ENCODE measurements around the gene SDF2L1.
"Not testable (repeated sequence)": the region's sequence is repeated elsewhere in the genome, so short reads cannot be mapped to it uniquely, and the experiment has no call there.

SDF2L1 gene

DNA sequence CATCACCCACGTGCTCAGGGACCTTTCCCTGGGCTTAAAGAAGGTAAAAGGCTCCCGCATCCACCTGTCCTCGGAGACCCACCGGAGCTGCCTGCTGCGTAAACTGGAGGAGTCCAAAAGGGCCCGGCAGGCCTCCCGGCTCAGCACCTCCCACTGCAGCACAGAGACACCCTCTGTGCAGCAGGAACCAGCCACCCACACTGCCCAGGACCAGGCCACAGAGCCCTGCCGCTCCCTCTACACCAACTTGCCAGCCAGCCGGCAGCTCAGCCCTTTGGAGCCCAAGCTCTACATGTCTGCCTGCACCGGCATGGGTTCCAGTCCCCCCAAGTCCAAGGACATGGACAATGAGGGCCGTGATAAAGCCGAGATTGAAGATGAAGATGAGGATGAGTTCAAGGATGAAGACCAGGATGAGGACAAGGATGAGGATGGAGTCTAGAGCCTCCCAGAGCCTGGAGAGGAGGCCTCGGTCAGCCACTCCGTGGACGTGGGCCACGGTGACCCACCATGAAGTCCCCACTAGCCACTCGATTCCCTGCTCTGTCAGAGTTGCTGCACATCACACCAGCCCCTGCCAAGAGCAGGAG, 5.4 kb upstream of the SDF2L1 start:
- DNase-seq (ENCODE audit: low read depth), result no peak

DNA sequence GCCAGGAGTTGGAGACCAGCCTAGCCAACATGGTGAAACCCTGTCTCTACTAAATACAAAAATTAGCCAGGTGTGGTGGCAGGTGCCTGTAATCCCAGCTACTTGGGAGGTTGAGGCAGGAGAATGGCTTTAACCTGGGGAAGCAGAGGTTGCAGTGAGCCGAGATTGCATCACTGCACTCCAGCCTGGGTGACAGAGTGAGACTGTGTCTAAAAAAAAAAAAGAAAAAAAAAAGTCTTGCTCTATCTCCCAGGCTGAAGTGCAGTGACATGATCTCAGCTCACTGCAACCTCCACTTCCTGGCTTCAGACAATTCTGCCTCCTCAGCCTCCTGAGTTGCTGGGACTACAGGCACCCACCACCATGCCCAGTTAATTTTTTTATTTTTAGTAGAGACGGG, 4.7 kb upstream of the SDF2L1 start:
- not testable (repeated sequence) for DNase-seq (ENCODE audit: low read depth)

DNA sequence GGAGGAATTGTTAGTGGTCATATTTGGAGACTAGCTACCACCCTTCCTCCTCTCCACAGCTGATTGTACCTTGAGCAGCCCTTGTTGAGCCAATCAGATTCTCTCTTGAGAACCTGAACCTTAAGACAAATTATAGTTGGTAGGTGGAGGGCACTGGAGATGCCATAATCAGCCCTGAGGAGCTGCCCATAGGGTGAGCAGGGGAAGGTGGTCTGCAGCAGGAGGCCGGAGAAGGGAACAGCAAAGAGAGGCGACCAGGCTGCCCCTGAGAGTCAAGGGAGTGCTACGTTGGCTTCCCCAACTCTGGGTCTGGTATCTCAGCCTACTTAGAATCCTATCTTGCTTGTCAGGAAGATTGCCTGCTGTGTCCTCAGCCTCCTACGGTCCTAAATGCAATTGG, 2.7 kb upstream of the SDF2L1 start:
- DNase-seq (ENCODE audit: low read depth), result no peak

DNA sequence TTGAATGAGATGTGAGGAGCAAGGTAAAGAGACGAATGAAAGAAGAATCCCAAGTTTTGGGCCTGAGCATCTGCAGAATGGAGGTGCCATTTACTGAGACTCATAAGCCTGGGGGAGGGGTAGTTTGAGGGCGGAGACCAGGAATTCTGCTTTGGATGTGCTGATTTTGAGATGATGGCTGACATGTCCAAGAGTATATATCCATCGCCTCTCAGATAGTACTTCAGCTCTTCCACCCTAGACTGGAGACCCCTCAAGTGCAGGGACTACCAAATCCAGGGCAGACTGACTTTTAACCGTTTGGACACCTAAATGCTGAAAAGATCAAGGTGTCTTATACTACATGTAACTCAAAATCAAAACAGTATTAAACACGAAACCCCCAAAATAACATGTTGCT, 1.3 kb upstream of the SDF2L1 start:
- no peak for DNase-seq (ENCODE audit: low read depth)

DNA sequence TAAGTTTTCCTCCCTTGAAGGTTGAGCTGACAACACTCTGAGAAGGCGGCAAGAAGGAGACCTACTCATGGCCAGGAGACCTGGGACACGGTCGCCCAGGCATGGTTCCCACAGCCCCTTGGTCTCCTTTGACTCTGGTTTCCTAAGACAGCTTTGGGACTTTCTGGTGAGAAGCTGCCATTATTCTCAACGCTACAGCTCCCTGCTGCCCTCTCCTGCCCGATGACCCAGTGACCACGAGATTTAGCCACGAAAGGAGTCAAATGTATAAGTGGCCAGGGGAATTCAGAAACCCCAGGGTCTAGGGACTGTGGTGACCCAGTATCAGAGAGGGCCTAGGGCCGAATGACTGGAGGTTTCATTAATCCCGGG, 699 bp upstream of the SDF2L1 start:
- DNase-seq (ENCODE audit: low read depth), result no peak

DNA sequence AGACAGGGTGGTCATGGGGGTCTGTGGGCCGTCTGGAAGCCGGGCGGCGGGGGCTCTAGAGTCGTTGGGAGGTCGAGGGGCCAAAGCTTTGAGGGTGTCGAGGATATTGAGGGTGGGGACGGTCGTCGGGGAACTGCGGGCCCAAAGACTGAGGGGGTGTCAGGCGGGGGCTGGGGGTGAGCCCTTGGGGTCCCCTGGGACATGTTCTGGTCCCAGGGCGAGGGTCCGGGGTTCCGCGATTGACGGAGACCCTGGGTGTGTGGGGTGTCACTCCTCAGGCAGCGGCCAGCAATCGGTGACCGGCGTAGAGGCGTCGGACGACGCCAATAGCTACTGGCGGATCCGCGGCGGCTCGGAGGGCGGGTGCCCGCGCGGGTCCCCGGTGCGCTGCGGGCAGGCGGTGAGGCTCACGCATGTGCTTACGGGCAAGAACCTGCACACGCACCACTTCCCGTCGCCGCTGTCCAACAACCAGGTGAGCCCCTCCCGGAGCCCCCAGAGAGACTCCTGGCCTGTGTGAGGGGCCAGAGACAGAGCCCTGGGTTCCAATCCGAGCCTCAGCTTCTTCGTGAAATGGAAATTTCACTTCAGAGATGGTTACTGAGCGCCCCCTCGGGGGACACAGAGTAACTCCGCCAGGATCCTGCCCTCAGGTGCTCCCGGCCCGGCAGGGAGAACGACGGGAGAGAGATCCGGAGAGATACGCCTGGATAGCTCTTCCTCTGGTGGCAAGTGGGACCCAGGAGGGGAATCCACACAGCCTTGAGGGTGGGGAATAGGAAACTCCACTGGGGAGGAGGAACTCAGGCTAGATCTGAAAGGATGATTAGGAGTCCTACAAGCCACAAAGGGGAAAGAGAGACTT, 714 bp downstream of the SDF2L1 start:
- DNase-seq (ENCODE audit: low read depth), result peak; percentile 23

DNA sequence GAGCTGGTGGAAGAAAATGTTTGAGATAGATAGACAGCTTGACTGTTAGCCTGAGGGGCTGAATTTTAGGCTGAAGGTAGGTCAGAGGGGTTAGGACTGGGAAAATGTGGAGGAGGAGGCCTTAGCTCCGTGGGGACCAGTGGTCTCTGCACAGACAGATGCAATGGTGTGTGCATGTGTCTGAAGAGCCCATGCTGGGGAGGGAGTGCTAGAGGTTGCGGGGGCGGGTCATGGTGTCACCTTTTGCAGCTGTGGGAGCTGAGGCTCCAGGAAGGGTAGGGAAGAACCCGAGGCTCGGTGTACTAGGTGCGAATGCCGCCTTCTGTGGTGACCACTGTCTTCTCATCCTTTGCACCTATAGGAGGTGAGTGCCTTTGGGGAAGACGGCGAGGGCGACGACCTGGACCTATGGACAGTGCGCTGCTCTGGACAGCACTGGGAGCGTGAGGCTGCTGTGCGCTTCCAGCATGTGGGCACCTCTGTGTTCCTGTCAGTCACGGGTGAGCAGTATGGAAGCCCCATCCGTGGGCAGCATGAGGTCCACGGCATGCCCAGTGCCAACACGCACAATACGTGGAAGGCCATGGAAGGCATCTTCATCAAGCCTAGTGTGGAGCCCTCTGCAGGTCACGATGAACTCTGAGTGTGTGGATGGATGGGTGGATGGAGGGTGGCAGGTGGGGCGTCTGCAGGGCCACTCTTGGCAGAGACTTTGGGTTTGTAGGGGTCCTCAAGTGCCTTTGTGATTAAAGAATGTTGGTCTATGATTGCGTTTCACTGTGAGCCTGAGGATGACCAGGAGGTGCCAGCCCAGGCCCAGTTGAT, 1.6 kb downstream of the SDF2L1 start:
- no peak for DNase-seq (ENCODE audit: low read depth)

DNA sequence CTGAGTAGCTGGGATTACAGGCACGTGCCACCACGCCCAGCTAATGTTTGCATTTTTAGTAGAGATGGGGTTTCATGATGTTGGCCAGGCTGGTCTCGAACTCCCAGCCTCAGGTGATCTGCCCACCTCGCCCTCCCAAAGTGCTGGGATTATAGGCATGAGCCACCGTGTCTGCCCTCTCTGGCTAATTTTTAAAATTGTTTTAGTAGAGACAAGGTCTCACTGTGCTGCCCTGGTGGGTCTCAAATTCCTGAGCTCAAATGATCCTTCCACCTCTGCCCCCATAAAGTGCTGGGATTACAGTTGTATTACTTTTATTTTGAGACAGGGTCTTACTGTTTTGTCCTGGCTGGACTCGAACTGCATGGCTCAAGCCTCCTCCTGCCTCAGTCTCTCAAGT, 3.4 kb downstream of the SDF2L1 start:
- not testable (repeated sequence) for DNase-seq (ENCODE audit: low read depth)

DNA sequence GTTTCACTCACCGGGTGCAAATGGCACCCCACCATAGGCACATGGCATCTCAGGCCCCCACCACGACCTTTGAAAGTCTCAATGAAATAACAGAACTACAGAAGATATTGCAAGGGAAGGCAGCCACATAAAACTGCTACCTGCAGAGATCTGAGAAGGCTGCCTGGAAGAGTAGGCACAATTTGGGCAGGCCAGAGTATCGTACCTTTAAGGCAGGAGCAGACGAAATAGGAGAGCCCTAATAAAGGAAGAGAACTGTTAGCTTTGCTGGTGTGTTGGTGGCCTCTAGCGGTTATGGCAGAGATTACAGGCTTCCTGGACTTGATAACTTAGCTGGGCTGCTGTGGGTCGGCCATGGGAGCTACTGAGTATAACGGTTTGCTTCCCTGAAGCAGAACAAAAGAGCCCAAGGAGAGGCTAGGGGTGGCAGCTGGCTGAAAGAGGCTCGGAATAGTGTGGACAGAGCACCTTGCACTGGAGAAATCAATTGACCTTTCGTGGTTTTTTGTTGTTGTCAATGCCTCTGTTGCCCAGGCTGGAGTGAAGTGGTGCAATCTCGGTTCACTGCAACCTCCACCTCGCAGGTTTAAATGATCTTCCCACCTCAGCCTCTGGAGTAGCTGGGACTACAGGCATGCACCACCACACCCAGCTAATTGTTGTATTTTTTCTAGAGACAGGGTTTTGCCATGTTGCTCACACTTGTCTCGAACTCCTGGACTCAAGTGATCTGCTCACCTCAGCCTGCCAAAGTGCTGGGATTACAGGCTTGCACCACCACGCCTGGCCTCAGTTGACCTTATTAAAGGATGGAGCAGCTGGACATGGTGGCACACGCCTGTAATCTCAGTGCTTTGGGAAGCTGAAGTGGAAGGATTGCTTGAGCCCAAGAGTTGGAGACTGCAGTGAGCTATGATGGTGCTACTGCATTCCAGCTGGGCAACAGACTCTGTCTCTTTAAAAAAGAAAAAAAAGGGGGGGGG, 4.8 kb downstream of the SDF2L1 start:
- DNase-seq (ENCODE audit: low read depth), result peak; percentile 56

DNA sequence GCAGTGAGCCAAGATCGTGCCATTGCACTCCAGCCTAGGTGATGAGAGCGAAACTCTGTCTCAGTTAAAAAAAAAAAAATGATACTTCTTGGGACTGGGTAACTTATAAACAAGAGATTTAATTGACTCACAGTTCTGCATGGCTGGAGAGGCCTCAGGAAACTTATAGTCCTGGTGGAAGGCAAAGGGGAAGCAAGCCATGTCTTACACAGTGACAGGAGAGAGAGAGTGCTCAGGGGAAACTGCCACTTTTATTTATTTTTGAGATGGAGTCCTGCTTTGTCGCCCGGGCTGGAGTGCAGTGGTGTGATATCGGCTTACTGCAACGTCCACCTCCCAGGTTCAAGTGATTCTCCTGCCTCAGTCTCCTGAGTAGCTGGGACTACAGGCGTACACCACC, 8.2 kb downstream of the SDF2L1 start:
- no peak for DNase-seq (ENCODE audit: low read depth)

DNA sequence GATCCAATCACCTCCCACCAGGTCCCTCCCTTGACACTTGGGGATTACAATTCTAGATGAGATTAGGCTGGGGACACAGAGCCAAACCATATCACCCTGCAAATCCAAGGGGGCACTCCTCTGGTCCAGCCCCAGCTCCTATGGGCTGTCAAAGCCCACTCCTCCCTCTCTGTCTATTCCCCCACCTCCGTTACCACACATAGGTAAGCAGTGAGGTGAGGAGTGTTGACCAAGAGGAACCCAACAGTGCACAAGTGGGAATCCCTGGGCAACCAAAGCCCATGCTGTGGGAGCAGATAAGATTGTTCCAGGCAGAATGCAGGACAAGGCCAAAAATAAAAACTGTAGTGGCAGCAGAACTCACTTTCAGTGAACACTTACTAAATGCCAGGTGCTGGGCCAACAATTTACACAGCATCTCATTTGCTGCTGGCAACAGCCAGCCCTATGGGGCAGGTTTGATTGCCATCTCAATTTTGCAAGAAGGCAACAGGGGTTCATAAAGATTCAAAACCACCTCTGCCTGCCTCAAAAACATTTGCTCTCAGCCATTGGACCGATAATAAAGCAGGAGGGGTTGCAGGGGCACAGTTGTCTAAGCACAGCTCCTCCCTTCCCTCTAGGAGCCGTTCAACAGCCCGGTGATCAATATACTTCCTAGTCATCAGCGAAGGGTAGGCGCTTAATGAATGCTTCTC, 8.9 kb downstream of the SDF2L1 start:
- DNase-seq (ENCODE audit: low read depth), result no peak

DNA sequence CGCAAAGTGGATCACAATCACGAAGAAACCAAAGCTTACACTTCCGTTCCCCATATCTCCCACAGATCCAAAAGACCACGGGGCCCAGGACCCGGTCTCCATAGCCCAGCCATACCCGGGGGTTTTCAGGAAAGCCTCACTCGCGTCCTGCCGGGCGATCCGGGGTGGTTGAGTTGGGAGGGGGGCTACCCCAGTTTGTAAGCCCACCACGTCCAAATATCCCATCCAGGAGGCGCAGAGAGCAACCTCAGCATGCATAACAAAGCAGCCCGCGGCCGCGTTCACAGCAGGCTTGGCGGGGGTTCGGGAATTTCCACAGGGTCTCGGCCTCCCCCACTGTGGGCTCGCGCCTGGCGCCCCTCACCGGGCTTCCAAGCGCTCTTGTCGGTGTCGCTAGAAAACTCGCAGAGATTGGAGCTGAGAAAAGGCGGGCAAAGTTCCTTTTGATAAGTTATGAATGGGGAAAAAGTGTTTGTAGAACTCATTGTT, 9.5 kb downstream of the SDF2L1 start:
- DNase-seq (ENCODE audit: low read depth), result no peak

DNA sequence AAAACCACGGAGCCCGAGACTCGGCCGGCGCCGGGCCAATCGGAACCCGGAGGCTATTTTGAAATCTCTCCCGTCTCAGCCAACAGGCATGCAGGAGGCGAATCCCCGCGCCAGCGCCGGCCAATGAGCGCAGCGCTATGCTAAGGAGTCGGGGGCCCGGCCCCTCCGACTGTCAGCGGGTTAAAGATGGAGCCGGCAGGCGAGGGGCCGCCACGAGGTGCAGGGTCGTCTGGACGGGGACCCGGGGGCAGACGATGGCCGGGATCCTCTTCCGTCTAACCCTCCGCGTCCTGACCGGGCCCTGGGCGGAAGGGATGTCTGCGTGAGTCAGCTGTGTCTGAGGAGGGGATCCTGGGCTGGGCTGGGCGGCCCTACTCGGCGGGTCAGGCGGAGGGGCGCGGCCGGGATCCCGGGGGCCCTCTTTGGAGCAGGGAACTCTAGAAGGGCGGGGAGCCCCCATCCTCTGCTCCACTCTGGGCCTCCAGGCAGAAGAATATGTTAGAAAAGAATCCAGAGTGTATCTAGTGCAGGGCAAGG, 10.0 kb downstream of the SDF2L1 start:
- DNase-seq (ENCODE audit: low read depth), result peak; percentile 67

DNA sequence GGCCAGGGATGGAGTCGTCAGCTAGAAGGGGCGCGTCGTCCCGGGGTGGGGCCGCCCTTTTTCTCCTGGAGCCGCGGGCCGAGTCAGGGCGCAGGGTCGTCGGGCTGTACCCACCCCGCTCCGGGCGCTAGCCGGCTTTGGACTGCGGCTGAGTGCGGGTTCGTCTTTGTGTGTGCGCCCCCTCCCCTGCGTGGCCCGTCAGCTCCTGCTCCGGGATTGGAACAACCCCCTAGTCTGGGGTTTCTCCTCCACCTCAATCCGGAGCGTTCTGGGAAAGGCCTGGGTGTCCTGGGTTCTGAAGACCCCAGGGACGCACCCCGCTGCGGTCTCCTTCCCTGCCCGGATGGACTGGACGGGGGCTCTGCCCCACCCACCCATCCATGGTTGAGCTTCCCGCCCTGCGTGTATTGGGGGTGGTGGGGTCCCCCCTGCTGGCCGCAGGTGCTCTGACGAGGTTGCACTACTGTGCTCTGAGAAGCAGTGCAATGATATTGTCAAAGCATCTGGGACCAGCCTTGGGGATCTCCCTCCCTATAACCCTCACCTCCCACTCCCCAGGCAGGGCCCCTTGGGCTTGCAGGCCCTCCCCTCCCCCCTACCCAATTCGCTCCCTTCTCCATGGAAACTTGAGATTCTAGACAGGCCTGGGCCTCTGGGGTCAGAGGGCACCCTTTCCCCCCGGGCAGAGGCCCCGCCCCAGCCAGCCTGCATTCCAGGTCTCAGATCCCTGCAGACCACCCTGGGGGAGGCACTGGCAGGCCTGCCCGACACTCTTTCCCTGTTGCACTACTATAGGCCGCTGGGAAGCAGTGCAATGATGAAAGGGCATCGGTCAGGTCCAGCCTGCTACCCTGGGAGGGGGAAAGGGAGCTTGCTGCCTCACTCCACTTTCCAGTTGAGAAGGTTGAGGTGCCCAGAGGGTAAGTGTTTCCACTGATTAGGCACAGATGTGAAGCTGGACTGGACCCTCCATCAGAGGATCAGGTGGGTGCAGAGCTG, 10.7 kb downstream of the SDF2L1 start:
- DNase-seq (ENCODE audit: low read depth), result no peak

DNA sequence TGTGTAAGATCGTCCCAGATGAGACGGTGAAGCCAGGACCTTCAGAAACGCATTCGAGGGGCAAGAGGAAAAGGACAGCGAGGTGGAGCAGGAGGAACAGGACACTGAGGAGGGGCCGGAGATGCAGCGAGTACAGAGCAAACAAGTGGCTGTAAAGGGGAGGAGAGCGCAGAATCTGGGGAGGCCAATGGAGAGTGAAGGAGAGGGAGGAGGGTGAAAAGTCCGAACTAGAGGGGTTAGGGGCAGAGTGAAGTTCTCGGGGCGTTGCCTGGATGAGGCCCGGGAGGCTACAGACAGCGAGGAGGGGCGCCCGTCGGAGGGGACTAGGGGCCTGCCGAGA, 14.9 kb downstream of the SDF2L1 start:
- no peak for DNase-seq (ENCODE audit: low read depth)

DNA sequence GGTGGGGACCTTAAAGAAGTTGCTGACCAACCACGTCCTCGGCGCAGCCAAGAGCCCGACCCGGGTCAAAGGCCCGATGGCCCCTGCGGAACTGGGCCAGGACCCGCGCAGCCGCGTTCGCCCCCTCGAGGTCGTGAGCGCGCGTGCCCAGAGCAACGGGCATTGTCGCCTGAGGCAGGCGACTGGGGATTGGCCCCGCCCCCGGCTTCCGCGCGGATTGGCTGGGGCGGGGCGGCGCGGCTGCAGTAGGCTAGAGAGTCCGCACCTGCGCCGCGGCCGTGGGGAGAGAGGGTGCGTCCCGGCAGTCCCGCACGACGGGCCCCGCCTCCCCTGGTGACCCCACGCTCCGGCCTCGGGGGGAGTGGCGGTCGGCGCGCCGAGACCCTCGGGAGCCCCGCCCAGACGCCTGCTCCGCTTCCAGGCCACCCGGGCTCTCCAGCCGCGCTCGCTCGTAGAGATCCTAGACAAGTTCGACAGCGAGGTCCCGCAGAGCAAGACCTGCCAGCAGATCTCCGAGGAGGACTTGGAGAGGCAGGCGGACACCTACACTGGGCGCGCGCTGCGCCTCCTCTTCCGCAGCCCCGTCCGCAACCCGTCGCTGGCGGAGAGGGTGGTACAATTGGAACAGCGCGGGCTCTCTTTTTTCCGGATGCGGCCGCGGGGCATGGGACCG, 15.4 kb downstream of the SDF2L1 start:
- peak; percentile 67 for DNase-seq (ENCODE audit: low read depth)

DNA sequence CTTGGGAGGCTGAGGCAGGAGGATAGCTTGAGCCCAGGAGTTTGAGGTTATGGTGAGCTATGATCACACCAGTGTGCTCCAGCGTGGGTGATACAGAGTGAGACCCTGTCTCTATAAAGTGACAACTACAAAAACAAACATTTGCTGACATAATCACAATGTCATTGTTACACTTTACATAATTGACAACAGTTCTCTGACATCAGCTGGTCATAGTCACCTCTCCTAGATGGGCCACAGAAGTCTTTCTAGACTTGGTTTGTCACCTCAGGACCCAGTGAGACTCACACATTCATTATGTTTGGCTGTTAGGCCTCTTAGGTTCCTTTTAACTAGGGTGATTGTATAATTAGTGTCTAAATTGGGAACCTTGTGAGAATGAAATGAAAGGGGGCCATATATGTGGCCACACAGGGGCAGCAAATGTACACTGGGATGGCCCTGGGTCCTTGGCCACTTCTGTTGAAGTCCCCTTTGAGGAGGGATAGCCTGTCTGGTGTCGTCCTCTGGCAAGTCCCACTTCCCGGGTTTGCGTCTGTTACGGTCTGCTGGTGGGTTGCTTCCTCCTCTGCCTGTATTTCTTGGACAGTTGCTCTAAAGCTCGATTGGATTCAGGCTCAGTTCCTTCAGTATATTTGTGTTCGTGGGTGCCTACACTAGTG, 17.9 kb downstream of the SDF2L1 start:
- DNase-seq (ENCODE audit: low read depth), result no peak

DNA sequence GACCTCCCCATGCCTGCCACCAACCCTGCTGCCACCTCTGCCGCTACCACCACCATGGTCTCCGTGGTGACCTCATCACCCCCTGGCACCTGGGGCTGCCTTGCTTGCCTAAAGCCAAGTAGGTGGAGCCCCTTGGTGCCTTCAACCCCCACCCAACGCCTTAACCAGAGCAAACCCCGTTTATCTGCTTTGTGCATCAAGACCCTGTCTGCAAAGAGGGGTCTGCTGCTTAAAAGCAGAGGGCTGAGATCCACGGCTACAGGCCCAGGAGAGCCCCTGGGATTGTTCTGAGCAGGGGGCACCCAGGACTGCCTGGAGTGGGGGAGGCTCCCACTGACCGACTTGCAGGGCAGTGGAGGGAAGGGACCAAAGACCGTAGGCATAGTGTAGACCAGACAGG, 18.8 kb downstream of the SDF2L1 start:
- DNase-seq (ENCODE audit: low read depth), result no peak
